H9 (cell line): ENCODE measurements around the gene MYOD1. TPM values are rescaled to one million over a fixed set of nuclear protein-coding genes. Genes with fewer than 3 reads are reported as not detected.

ENCODE experiments used
- DNase-seq: peaks from one replicate; pipeline ENCODE4 v3.0.0-alpha.2; 2017
- H2AFZ ChIP-seq: one replicate; pipeline ENCODE4 v1.6.1; 2013; ENCODE audit warnings: mild to moderate bottlenecking, low read length, control low read depth, moderate library complexity
- H2AK5ac ChIP-seq: 2 replicates; pipeline ENCODE4 v1.6.1; 2013; ENCODE audit warnings: low read length, control low read depth, mixed read lengths; ENCODE audit not compliant: insufficient read length
- H2BK120ac ChIP-seq: one replicate; pipeline ENCODE4 v1.6.1; 2013; ENCODE audit warnings: low read depth, mild to moderate bottlenecking, low read length, control low read depth, inconsistent platforms; ENCODE audit not compliant: poor library complexity, severe bottlenecking
- H2BK12ac ChIP-seq: 2 replicates; pipeline ENCODE4 v1.6.1; 2013; ENCODE audit warnings: low read length, control low read depth, mixed read lengths, low read depth; ENCODE audit not compliant: insufficient read length
- H2BK15ac ChIP-seq: 2 replicates; pipeline ENCODE4 v1.6.1; 2013; ENCODE audit warnings: low read depth, low read length, control low read depth
- H2BK20ac ChIP-seq: one replicate; pipeline ENCODE4 v1.6.1; 2013; ENCODE audit warnings: low read depth, mild to moderate bottlenecking, low read length, control low read depth, inconsistent platforms; ENCODE audit not compliant: poor library complexity, severe bottlenecking
- H2BK5ac ChIP-seq: 2 replicates; pipeline ENCODE4 v1.6.1; 2013; ENCODE audit warnings: low read length, control low read depth, mixed read lengths; ENCODE audit not compliant: insufficient read length
- H3K14ac ChIP-seq: 2 replicates; pipeline ENCODE4 v1.6.1; 2013; ENCODE audit warnings: low read length, control low read depth; ENCODE audit not compliant: insufficient read depth
- H3K18ac ChIP-seq: 2 replicates; pipeline ENCODE4 v1.6.1; 2013; ENCODE audit warnings: low read depth, mild to moderate bottlenecking, mixed read lengths, low read length, control low read depth; ENCODE audit not compliant: insufficient read length
- H3K23ac ChIP-seq: 2 replicates; pipeline ENCODE4 v1.6.1; 2013; ENCODE audit warnings: low read length, control low read depth, mixed read lengths, low read depth; ENCODE audit not compliant: insufficient read length
- H3K23me2 ChIP-seq: 2 replicates; pipeline ENCODE4 v1.6.1; 2013; ENCODE audit warnings: low read depth, mild to moderate bottlenecking, mixed read lengths, low read length, control low read depth; ENCODE audit not compliant: insufficient read length, poor library complexity, severe bottlenecking
- H3K27ac ChIP-seq: 2 replicates; pipeline ENCODE4 v1.5.1; 2013; ENCODE audit warnings: low read length, control low read depth, mixed read lengths, low read depth; ENCODE audit not compliant: insufficient read length
- H3K27me3 ChIP-seq: 2 replicates; pipeline ENCODE4 v1.6.1; 2013; ENCODE audit warnings: low read length, control low read depth, inconsistent platforms; ENCODE audit not compliant: insufficient read depth
- H3K4ac ChIP-seq: 2 replicates; pipeline ENCODE4 v1.6.1; 2013; ENCODE audit warnings: low read depth, mild to moderate bottlenecking, control low read depth, inconsistent platforms, low read length, moderate library complexity
- H3K4me1 ChIP-seq: 2 replicates; pipeline ENCODE4 v1.6.1; 2013; ENCODE audit warnings: low read length, control low read depth, inconsistent platforms; ENCODE audit not compliant: insufficient read depth
- H3K4me2 ChIP-seq: 2 replicates; pipeline ENCODE4 v1.6.1; 2013; ENCODE audit warnings: low read length, control low read depth, mixed read lengths; ENCODE audit not compliant: insufficient read length, insufficient read depth
- H3K56ac ChIP-seq: 2 replicates; pipeline ENCODE4 v1.6.1; 2013; ENCODE audit warnings: low read depth, mild to moderate bottlenecking, mixed read lengths, low read length, control low read depth; ENCODE audit not compliant: insufficient read length
- H3K79me1 ChIP-seq: 2 replicates; pipeline ENCODE4 v1.6.1; 2013; ENCODE audit warnings: low read depth, mild to moderate bottlenecking, moderate library complexity, low read length, control low read depth, inconsistent platforms; ENCODE audit not compliant: insufficient read depth, poor library complexity, severe bottlenecking
- H3K79me2 ChIP-seq: 2 replicates; pipeline ENCODE4 v1.6.1; 2013; ENCODE audit warnings: low read length, control low read depth, inconsistent platforms; ENCODE audit not compliant: insufficient read depth
- H3K9ac ChIP-seq: 2 replicates; pipeline ENCODE4 v1.6.1; 2013; ENCODE audit warnings: low read length, control low read depth, mixed read lengths; ENCODE audit not compliant: insufficient read length; ENCODE audit errors: extremely low read depth
- H3K9me3 ChIP-seq: one replicate; pipeline ENCODE4 v1.6.1; 2013; ENCODE audit warnings: low read depth, low read length, inconsistent platforms; ENCODE audit not compliant: control insufficient read depth
- H3T11ph ChIP-seq: one replicate; pipeline ENCODE4 v1.6.1; 2013; ENCODE audit warnings: mild to moderate bottlenecking, low read length, control low read depth, inconsistent platforms
- H4K20me1 ChIP-seq: one replicate; pipeline ENCODE4 v1.6.1; 2013; ENCODE audit not compliant: control insufficient read depth, insufficient read length, insufficient read depth
- H4K5ac ChIP-seq: 2 replicates; pipeline ENCODE4 v1.6.1; 2013; ENCODE audit warnings: low read depth, mild to moderate bottlenecking, mixed read lengths, low read length, control low read depth; ENCODE audit not compliant: insufficient read length
- H4K8ac ChIP-seq: replicated peaks from 2 replicates; pipeline ENCODE4 v1.6.1; 2013; ENCODE audit warnings: low read length, control low read depth, mixed read lengths, low read depth; ENCODE audit not compliant: insufficient read length
- H4K91ac ChIP-seq: 2 replicates; pipeline ENCODE4 v1.6.1; 2013; ENCODE audit warnings: low read depth, mild to moderate bottlenecking, moderate library complexity, mixed read lengths, low read length, control low read depth; ENCODE audit not compliant: insufficient read length
- H3K27ac Mint-ChIP-seq, 3 experiments: 2 replicates in 2 of 3; 3 replicates in 1 of 3; pipeline ENCODE4 v1.8.0; 2020 to 2021; ENCODE audit warnings: mixed read lengths in 3 of 3, mild to moderate bottlenecking in 1 of 3, moderate library complexity in 1 of 3
- H3K27me3 Mint-ChIP-seq: 2 replicates; pipeline ENCODE4 v1.8.0; 2021; ENCODE audit warnings: low read depth, mild to moderate bottlenecking, moderate library complexity, mixed read lengths
- H3K36me3 Mint-ChIP-seq, 3 experiments: 2 replicates in 2 of 3; 3 replicates in 1 of 3; pipeline ENCODE4 v1.8.0; 2020 to 2021; ENCODE audit warnings: low read depth in 3 of 3, mixed read lengths in 3 of 3; ENCODE audit not compliant: insufficient read depth in 1 of 3
- H3K4me1 Mint-ChIP-seq, 2 experiments: 2 replicates each; pipeline ENCODE4 v1.8.0; 2020; ENCODE audit warnings: mixed read lengths in 2 of 2
- H3K4me3 Mint-ChIP-seq, 2 experiments: 2 replicates in 1 of 2; 3 replicates in 1 of 2; pipeline ENCODE4 v1.8.0; 2020 to 2021; ENCODE audit warnings: mild to moderate bottlenecking in 2 of 2, mixed read lengths in 2 of 2, moderate library complexity in 1 of 2
- H3K9me3 Mint-ChIP-seq, 2 experiments: 2 replicates in 1 of 2; 3 replicates in 1 of 2; pipeline ENCODE4 v1.8.0; 2020; ENCODE audit warnings: mild to moderate bottlenecking in 2 of 2, mixed read lengths in 2 of 2, moderate library complexity in 1 of 2
- WGBS: extraction: QIAGEN DNeasy Blood & Tissue Kit; methylation state at CpG from one replicate; pipeline ENCODE4 v1.1.7; 2013; ENCODE audit warnings: missing lambda C conversion rate, low lambda C conversion rate, mixed read lengths; ENCODE audit not compliant: insufficient read length; ENCODE audit errors: extremely low coverage; 5-methylcytosine and 5-hydroxymethylcytosine counted together
- total RNA-seq: library from RNA; stranded (reverse); gene quantifications from 2 replicates; pipeline ENCODE4 v1.2.1, GENCODE V29; 2021
- TF ChIP-seq, protein P1 (sequence below): fragments of 200-600 bp; sonication (generic); conservative IDR thresholded peaks from 3 replicates; pipeline ENCODE4 v1.8.0; 2021; ENCODE audit warnings: antibody characterized with exemption, mild to moderate bottlenecking

MYOD1 gene
- total RNA-seq, 1 experiment from 2014 or later: not detected

DNA sequence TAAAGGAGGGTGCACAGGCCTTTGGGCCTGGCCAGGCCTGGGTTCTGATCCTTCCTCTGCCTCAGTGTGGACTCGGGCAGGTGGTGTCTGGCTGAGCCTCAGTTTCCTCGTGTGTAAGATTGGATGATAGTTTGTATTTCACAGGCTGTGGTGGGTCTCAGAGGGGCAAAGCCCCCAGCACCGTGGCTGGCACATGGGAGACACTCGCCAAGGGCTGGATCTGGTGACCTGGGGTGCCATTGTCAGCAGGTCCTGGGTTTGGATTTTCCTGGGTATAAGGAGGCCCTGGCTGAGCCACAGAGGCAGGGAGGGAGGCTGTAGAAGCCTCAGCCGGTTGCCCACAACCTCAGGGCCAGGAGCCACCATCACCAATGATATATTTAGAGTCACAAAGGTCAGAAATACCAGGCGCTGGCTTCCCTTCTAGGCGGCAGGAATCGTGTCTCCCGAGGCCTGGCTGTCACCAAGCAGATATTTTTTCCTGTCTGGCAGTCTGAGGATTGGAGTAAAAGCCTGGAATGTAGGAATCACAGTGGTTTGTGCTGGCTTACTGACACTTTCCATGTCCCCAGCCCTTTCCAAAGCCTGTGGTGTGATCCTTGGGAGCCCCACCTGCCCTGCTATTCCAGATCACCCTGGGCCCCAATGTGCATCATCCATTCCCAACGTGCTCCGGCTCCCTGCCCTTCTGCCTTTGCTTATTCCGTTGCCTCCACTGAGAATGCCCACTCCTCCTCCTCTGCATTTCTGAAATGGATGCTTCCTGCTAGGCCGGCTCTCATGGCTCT, 30.8 kb downstream of the MYOD1 start:
- H3K23me2 ChIP-seq: no peaks in the 10 kb centered on the region
- no peak overlapping the region for H4K5ac ChIP-seq
- WGBS: no CpG with 5 or more reads among the region's 13 CpGs
- H3K18ac ChIP-seq: no peak overlapping the region
- no peak overlapping the region for H2BK15ac ChIP-seq
- no peak overlapping the region for H2BK120ac ChIP-seq
- no peaks in the 10 kb centered on the region for H3K79me2 ChIP-seq
- DNase-seq: no peak
- H3K27ac ChIP-seq: no peak overlapping the region
- Mint-ChIP-seq H3K27me3 (peaks cover 31% of the 10 kb centered on the region), H3K4me1 (no peaks in the 10 kb centered on the region), H3K9me3 (no peaks in the 10 kb centered on the region), H3K36me3 (no peaks in the 10 kb centered on the region), H3K4me3 (no peak overlapping the region), H3K27ac (no peak overlapping the region)
- no peak overlapping the region for H3K4ac ChIP-seq
- no peak overlapping the region for H2BK5ac ChIP-seq
- no peak overlapping the region for H2BK20ac ChIP-seq
- TF ChIP-seq, protein P1, sequence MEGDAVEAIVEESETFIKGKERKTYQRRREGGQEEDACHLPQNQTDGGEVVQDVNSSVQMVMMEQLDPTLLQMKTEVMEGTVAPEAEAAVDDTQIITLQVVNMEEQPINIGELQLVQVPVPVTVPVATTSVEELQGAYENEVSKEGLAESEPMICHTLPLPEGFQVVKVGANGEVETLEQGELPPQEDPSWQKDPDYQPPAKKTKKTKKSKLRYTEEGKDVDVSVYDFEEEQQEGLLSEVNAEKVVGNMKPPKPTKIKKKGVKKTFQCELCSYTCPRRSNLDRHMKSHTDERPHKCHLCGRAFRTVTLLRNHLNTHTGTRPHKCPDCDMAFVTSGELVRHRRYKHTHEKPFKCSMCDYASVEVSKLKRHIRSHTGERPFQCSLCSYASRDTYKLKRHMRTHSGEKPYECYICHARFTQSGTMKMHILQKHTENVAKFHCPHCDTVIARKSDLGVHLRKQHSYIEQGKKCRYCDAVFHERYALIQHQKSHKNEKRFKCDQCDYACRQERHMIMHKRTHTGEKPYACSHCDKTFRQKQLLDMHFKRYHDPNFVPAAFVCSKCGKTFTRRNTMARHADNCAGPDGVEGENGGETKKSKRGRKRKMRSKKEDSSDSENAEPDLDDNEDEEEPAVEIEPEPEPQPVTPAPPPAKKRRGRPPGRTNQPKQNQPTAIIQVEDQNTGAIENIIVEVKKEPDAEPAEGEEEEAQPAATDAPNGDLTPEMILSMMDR: no peak
- H4K91ac ChIP-seq: no peak overlapping the region
- H3K27me3 ChIP-seq: no peaks in the 10 kb centered on the region
- H2AFZ ChIP-seq: no peak overlapping the region
- H3K9me3 ChIP-seq: no peaks in the 10 kb centered on the region
- H3K14ac ChIP-seq: no peak overlapping the region; the same call in 1 of the 2 replicates
- no peak overlapping the region for H2AK5ac ChIP-seq
- no peak overlapping the region for H3K9ac ChIP-seq
- no peak overlapping the region for H2BK12ac ChIP-seq
- no peaks in the 10 kb centered on the region for H3K79me1 ChIP-seq
- H3K4me2 ChIP-seq: no peak overlapping the region
- no peak overlapping the region for H4K8ac ChIP-seq
- H4K20me1 ChIP-seq: no peaks in the 10 kb centered on the region
- H3K23ac ChIP-seq: no peak overlapping the region
- H3K56ac ChIP-seq: no peak overlapping the region
- H3K4me1 ChIP-seq: no peaks in the 10 kb centered on the region
- H3T11ph ChIP-seq: no peak overlapping the region
